ENCODE measurements around the gene RALGAPB.

Gene RALGAPB

GRCh38 chr20:38534756-38535155, 62.1 kb downstream of the RALGAPB start:
- TF ChIP-seq POLR2A (IDR thresholded peaks at IDR 0.05; ENCODE audit: low read length) (no peak), GATA1 (IDR thresholded peaks at IDR 0.05; ENCODE audit: low read depth, low read length) (no peak)
- no peak for DNase-seq

DNA sequence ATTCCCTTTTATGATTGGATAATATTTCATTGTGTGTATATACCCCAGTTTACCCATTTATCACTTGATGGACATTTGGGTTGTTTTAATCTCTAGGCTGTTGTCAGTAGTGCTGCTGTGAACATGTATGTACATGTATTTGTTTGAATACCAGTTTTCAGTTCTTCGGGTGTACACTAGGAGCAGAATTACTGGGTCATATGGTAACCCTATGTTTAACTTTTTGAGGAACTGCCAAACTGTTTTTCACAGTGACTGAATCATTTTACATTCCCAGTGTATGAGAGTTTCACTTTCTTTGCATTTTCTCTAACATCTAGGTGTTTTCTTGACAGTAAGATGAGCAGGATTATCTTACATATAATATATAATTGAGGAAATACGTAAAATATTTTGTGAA, 63.7 kb downstream of the RALGAPB start:
- TF ChIP-seq POLR2A (IDR thresholded peaks at IDR 0.05; ENCODE audit: low read length) (no peak), GATA1 (IDR thresholded peaks at IDR 0.05; ENCODE audit: low read depth, low read length) (no peak)
- no peak for DNase-seq

DNA sequence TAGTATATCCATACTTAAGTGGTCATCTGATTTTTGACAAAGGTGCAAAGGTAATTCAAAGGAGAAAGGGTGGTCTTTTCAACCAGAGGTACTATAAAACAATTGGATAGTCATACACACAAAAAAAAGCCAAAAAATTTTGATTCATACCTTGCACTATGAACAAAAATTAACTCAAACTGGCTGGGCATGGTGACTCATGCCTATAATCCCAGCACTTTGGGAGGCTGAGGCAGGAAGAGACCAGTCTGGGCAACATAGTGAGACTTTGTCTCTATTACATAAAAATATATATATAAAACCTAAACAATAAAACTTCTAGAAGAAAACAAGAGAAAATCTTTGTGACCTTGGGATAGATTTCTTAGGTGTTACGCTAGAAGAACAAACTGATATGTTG, 64.5 kb downstream of the RALGAPB start:
- no peak for DNase-seq
- no peak for TF ChIP-seq POLR2A (IDR thresholded peaks at IDR 0.05; ENCODE audit: low read length)
- no peak for TF ChIP-seq GATA1 (IDR thresholded peaks at IDR 0.05; ENCODE audit: low read depth, low read length)

DNA sequence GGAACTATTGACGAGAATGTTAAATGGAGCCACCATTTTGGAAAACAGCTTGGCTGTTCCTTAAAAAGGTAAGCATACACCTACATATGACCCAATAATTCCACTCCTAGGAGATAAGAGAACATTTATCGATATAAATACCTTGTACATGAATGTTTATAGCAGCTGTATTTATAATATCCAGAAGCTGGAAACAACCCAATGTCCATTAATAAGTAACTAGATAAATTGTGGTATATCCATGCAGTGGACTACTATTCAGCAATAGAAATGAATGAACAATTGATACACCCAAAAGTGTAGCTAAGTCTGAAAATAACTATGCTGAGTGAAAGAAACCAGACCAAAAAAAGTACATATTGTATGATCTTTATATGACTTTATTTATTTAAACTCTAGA, 66.1 kb downstream of the RALGAPB start:
- TF ChIP-seq POLR2A (IDR thresholded peaks at IDR 0.05; ENCODE audit: low read length) (no peak), GATA1 (IDR thresholded peaks at IDR 0.05; ENCODE audit: low read depth, low read length) (no peak)
- no peak for DNase-seq

DNA sequence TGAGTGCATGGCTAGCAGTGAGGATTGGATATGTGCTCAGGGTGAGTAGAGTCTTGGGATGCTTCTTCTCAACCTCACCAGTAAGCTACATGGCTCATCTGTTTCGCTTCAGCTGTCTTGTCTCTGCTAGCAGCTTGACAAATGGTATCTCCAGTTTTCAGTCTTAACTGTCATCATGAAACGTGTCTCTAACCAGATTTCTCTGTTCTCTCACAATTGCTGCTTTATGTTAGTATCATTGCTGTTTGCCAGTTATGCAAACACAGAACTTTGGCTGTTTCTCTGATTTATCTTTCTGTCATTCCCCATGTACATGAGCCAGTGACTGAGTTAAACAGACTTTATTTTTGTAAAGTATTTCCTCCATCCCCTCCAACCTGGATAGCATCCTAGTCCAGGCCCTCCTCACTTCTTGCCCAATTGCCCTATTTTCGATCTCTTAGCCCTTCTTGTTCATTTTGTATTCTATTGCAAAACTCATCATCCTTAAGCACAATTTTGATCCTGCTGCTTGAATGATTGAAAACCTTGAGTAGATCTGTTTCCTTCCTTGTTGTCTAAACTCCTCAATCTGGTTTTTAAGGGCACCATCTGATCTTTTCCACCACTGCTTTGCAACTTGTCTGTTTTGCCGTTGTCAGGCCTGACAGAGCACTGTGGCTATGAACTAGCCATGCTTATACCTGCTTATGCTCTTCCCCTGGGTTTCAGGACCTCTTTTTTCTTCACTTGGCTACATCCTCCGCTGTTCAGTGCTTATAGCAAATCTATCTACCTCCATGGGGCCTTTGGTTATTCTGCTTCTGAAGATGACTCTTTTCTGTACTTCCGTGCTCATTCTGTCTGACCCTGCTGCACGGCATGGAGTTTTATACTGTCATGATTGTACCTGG, 70.6 kb downstream of the RALGAPB start:
- TF ChIP-seq GATA1 (IDR thresholded peaks at IDR 0.05; ENCODE audit: low read depth, low read length) (no peak), POLR2A (IDR thresholded peaks at IDR 0.05; ENCODE audit: low read length) (no peak)

DNA sequence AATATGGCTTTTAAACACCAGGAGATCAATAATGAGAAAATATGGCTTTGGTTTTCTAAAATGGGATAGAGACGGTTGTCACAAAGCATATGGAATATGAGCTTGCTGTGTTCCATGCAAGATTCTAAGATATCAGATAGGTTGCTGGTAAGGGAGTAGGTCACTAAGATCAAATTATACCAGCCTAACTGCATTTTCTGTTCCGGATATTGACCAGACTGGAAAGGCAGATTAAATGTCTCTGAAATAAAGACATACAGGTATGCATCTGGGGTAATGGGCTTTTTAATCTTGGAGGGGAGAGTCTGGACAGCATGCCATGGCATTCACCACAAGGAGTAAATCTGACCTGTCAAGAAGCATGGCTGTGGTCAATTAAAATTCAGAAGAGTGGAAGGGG, 73.1 kb downstream of the RALGAPB start:
- no peak for DNase-seq
- TF ChIP-seq POLR2A (IDR thresholded peaks at IDR 0.05; ENCODE audit: low read length), result no peak
- TF ChIP-seq GATA1 (IDR thresholded peaks at IDR 0.05; ENCODE audit: low read depth, low read length), result no peak

More for the DNA sequence above, 70.6 kb downstream of the RALGAPB start:
- no peak for DNase-seq

DNA sequence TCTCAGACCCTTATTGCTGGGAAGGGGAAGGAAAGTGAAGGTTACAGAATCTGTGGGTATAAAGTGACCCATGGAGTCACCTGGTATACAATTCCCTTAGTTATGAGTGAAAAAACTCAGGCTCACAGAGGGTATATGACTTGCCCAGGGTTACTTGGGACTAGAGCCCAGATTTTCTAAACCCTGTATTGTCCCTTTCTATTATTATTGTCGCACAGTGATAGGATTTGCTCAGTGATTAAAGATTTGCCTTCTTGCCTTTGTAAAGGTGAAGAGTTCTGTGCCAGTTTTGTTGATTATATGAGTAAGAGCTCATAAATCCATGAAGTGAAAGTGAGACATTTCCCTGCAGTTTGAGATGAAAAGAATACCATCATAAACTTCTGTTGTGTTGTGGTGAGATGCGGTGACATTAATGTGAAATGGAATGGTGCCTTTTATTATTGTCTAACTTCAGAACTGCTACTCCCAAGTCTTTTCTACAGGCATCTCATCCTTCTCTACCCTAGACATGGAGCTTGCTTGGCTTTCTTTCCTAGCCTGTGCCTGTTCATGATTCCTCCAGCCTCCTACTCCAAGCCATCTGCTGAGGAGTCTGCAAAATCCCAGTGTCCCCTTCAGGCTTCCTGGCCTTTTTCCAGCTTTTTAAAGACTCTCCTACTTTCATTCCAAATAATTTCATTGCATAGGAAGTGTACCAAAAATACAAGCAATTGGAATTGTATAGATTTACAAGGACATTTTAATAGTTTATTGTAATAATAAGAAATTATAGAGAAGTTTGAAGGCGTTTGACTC, 74.8 kb downstream of the RALGAPB start:
- TF ChIP-seq GATA1 (IDR thresholded peaks at IDR 0.05; ENCODE audit: low read depth, low read length), result no peak
- no peak for TF ChIP-seq POLR2A (IDR thresholded peaks at IDR 0.05; ENCODE audit: low read length)
- DNase-seq, result no peak

GRCh38 chr20:38548356-38549083, 75.9 kb downstream of the RALGAPB start:
- no peak for TF ChIP-seq POLR2A (IDR thresholded peaks at IDR 0.05; ENCODE audit: low read length)
- no peak for TF ChIP-seq GATA1 (IDR thresholded peaks at IDR 0.05; ENCODE audit: low read depth, low read length)
- DNase-seq, result no peak

- peak in 1 of 2 experiments; percentile 8 for DNase-seq
- no peak for TF ChIP-seq POLR2A (IDR thresholded peaks at IDR 0.05; ENCODE audit: low read length)
- no peak for TF ChIP-seq GATA1 (IDR thresholded peaks at IDR 0.05; ENCODE audit: low read depth, low read length)
Measured at GRCh38 chr20:38550274-38550673, 77.6 kb downstream of the RALGAPB start.

DNA sequence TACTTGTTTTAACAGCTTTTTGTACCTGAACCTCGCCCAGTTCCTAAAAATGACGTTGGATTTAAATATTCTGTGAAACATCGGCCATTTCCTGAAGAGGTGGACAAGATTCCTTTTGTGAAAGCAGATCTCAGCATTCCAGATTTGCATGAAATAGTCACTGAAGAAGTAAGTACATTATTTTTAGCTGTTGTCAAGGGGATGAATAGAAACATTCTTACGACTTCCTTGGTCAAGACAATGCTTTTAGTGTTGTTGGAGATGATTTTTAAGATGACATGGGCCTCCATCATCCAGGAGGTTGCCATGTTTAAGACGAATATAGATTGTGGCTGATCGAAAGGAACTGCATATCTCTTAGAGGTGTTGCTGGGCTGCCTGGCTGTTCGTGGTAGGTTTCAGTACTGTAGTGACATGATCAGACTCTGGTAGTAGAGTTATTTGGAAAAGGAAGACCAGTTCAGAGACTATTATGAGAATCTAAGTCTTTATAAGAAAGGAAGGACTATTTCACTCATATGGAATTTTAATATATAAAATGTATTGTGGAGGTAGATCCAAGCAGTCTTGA, 78.5 kb downstream of the RALGAPB start:
- TF ChIP-seq GATA1 (IDR thresholded peaks at IDR 0.05; ENCODE audit: low read depth, low read length) (no peak), POLR2A (IDR thresholded peaks at IDR 0.05; ENCODE audit: low read length) (no peak)
- no peak for DNase-seq

- TF ChIP-seq POLR2A (IDR thresholded peaks at IDR 0.05; ENCODE audit: low read length) (no peak), GATA1 (IDR thresholded peaks at IDR 0.05; ENCODE audit: low read depth, low read length) (no peak)
Measured at GRCh38 chr20:38554986-38555385, 82.3 kb downstream of the RALGAPB start.

GRCh38 chr20:38555395-38555794, 82.8 kb downstream of the RALGAPB start:
- DNase-seq, result no peak

More at GRCh38 chr20:38554986-38555385, 82.3 kb downstream of the RALGAPB start:
- DNase-seq, result no peak

GRCh38 chr20:38557174-38557573, 84.5 kb downstream of the RALGAPB start:
- TF ChIP-seq POLR2A (IDR thresholded peaks at IDR 0.05; ENCODE audit: low read length), result no peak
- no peak for TF ChIP-seq GATA1 (IDR thresholded peaks at IDR 0.05; ENCODE audit: low read depth, low read length)
- DNase-seq, result no peak

More at GRCh38 chr20:38555395-38555794, 82.8 kb downstream of the RALGAPB start:
- TF ChIP-seq POLR2A (IDR thresholded peaks at IDR 0.05; ENCODE audit: low read length), result no peak
- TF ChIP-seq GATA1 (IDR thresholded peaks at IDR 0.05; ENCODE audit: low read depth, low read length), result no peak

Data from erythroblast (primary cell).